NCI-H748 treated with DMSO at 0.1 percent for 48 hours (cell line): Measurements from ENCODE around the gene AKAP12.
"Not testable (repeated sequence)": the region's sequence is repeated elsewhere in the genome, so short reads cannot be mapped to it uniquely, and the experiment has no call there.

Source experiments
- DNase-seq: peaks from one replicate; lab custom pipeline; 2025; lab: John Stamatoyannopoulos, UW

The AKAP12 gene

DNA sequence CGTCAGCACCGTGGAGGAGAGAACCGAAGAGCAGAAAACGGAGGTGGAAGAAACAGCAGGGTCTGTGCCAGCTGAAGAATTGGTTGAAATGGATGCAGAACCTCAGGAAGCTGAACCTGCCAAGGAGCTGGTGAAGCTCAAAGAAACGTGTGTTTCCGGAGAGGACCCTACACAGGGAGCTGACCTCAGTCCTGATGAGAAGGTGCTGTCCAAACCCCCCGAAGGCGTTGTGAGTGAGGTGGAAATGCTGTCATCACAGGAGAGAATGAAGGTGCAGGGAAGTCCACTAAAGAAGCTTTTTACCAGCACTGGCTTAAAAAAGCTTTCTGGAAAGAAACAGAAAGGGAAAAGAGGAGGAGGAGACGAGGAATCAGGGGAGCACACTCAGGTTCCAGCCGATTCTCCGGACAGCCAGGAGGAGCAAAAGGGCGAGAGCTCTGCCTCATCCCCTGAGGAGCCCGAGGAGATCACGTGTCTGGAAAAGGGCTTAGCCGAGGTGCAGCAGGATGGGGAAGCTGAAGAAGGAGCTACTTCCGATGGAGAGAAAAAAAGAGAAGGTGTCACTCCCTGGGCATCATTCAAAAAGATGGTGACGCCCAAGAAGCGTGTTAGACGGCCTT, 110.0 kb downstream of the AKAP12 start:
- peak; percentile 84 for DNase-seq

GRCh38 chr6:151350442-151351145, 110.8 kb downstream of the AKAP12 start:
- DNase-seq, result no peak

GRCh38 chr6:151351146-151351700, 111.5 kb downstream of the AKAP12 start:
- DNase-seq, result no peak

DNA sequence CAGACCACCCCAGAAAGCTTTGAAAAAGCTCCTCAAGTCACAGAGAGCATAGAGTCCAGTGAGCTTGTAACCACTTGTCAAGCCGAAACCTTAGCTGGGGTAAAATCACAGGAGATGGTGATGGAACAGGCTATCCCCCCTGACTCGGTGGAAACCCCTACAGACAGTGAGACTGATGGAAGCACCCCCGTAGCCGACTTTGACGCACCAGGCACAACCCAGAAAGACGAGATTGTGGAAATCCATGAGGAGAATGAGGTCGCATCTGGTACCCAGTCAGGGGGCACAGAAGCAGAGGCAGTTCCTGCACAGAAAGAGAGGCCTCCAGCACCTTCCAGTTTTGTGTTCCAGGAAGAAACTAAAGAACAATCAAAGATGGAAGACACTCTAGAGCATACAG, 112.0 kb downstream of the AKAP12 start:
- no peak for DNase-seq

GRCh38 chr6:151352410-151353396, 112.9 kb downstream of the AKAP12 start:
- DNase-seq, result no peak

DNA sequence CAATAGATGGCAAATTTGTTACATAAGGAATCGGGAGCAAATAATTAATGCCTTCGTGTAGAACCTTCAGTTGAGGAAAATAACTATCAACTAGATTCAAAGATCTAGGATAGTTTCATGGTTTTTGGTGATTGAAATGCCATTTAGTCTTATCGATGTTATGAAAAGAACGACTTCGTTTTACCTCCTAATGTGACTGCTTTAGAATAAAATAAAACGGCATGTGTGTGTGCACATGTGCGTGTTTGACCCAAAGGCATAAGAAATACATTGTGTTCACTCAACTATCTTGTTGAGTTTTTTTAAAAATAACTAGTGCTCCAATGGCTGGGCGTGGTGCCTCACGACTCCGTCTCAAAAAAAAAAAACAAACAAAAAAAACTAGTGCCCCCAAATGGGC, 114.0 kb downstream of the AKAP12 start:
- DNase-seq, result no peak

GRCh38 chr6:151356983-151357382, 117.2 kb downstream of the AKAP12 start:
- not testable (repeated sequence) for DNase-seq

GRCh38 chr6:151357758-151358436, 118.1 kb downstream of the AKAP12 start:
- no peak for DNase-seq

GRCh38 chr6:151358475-151358874, 118.7 kb downstream of the AKAP12 start:
- no peak for DNase-seq

- no peak for DNase-seq
These were observed 119.7 kb downstream of the AKAP12 start for GRCh38 chr6:151359486-151359885.

GRCh38 chr6:151365233-151365632, 125.5 kb downstream of the AKAP12 start:
- DNase-seq, result no peak

- DNase-seq, result no peak
These were observed 130.8 kb downstream of the AKAP12 start for GRCh38 chr6:151370509-151371078.

- DNase-seq, result no peak
These were observed 132.4 kb downstream of the AKAP12 start for GRCh38 chr6:151372164-151372563.

GRCh38 chr6:151374036-151374683, 134.4 kb downstream of the AKAP12 start:
- no peak for DNase-seq

- DNase-seq, result no peak
These were observed 136.1 kb downstream of the AKAP12 start for GRCh38 chr6:151375833-151376232.

GRCh38 chr6:151376440-151376839, 136.7 kb downstream of the AKAP12 start:
- no peak for DNase-seq

- DNase-seq, result no peak
These were observed 137.3 kb downstream of the AKAP12 start for GRCh38 chr6:151377095-151377494.

GRCh38 chr6:151379933-151380847, 140.4 kb downstream of the AKAP12 start:
- no peak for DNase-seq

GRCh38 chr6:151380848-151381205, 141.1 kb downstream of the AKAP12 start:
- no peak for DNase-seq

DNA sequence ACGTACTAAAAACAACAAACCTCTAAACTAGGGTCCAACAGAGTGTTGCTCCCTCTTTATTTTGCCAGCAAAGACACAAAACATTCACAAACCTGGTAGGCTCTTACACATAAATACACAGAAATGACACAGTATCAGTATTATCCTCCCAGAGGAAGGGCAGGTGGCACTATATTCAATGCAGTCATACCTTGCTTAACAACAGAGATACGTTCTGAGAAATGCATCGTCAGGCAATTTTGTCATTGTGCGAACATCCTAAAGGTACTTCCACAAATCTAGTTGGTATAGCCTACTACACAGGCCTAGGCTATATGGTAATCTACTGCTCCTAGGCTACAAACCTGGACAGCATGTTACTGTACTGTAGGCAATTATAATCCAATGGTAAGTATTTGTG, 142.0 kb downstream of the AKAP12 start:
- DNase-seq, result no peak
